OCI-LY1 (cell line): ENCODE results near the gene IFT27.

Experiments
- H2AFZ ChIP-seq: fragments of 200-600 bp; sonication (generic), shearing (Covaris generic); 2 replicates; pipeline ENCODE4 v1.6.0; 2014; ENCODE audit warnings: antibody characterized with exemption, mild to moderate bottlenecking, low read length
- H3F3A ChIP-seq: fragments of 200-600 bp; sonication (generic), shearing (Covaris generic); 2 replicates; pipeline ENCODE4 v1.6.0; 2014; ENCODE audit warnings: mild to moderate bottlenecking, antibody characterized with exemption, low read length, moderate library complexity; ENCODE audit not compliant: insufficient read depth
- H3K27ac ChIP-seq: fragments of 200-600 bp; sonication (generic); 2 replicates; pipeline ENCODE4 v1.5.1; 2014; ENCODE audit warnings: low read length, mixed run types, mild to moderate bottlenecking, low read depth; ENCODE audit not compliant: poor library complexity, severe bottlenecking
- H3K27me3 ChIP-seq: fragments of 200-600 bp; sonication (generic); 2 replicates; pipeline ENCODE4 v1.6.0; 2014; ENCODE audit warnings: antibody characterized with exemption, mild to moderate bottlenecking, low read length, moderate library complexity; ENCODE audit not compliant: insufficient read depth
- H3K36me3 ChIP-seq: fragments of 200-600 bp; sonication (generic); 2 replicates; pipeline ENCODE4 v1.6.1; 2014; ENCODE audit warnings: mild to moderate bottlenecking, antibody characterized with exemption, low read length, moderate library complexity, mixed read lengths; ENCODE audit not compliant: insufficient read depth
- H3K4me1 ChIP-seq: fragments of 200-600 bp; sonication (generic); 2 replicates; pipeline ENCODE4 v1.5.1; 2014; ENCODE audit warnings: mild to moderate bottlenecking, low read length, moderate library complexity; ENCODE audit not compliant: insufficient read depth, severe bottlenecking
- H3K4me2 ChIP-seq: fragments of 200-600 bp; sonication (generic), shearing (Covaris generic); 2 replicates; pipeline ENCODE4 v1.6.1; 2014; ENCODE audit warnings: low read length
- H3K4me3 ChIP-seq: fragments of 200-600 bp; sonication (generic); 2 replicates; pipeline ENCODE4 v1.5.1; 2014; ENCODE audit warnings: low read length, low read depth, mild to moderate bottlenecking, mixed read lengths; ENCODE audit not compliant: poor library complexity, severe bottlenecking
- H3K79me2 ChIP-seq: fragments of 200-600 bp; shearing (Covaris generic); 2 replicates; pipeline ENCODE4 v1.6.1; 2016; ENCODE audit warnings: mixed run types, low read length, mixed read lengths; ENCODE audit not compliant: insufficient read depth
- H3K9ac ChIP-seq: fragments of 200-600 bp; sonication (generic), shearing (Covaris generic); 2 replicates; pipeline ENCODE4 v1.6.1; 2014; ENCODE audit warnings: mild to moderate bottlenecking, low read length, mixed read lengths
- H3K9me2 ChIP-seq: fragments of 200-600 bp; sonication (generic), shearing (Covaris generic); 2 replicates; pipeline ENCODE4 v1.6.1; 2014; ENCODE audit warnings: low read depth, mild to moderate bottlenecking, low read length, mixed read lengths
- H3K9me3 ChIP-seq: fragments of 200-600 bp; shearing (Covaris generic); 2 replicates; pipeline ENCODE4 v1.6.1; 2014; ENCODE audit warnings: low read length, mixed read lengths
- H4K20me1 ChIP-seq: fragments of 200-600 bp; sonication (generic), shearing (Covaris generic); 2 replicates; pipeline ENCODE4 v1.6.0; 2016; ENCODE audit warnings: mild to moderate bottlenecking, low read length; ENCODE audit not compliant: insufficient read depth
- EZH2 ChIP-seq: fragments of 200-600 bp; sonication (generic), shearing (Covaris generic); IDR thresholded peaks from 2 replicates; pipeline ENCODE4 v1.8.0; 2017; ENCODE audit warnings: borderline replicate concordance, mixed run types, mild to moderate bottlenecking, antibody characterized with exemption, low read length, moderate library complexity, mixed read lengths
- TF ChIP-seq, protein P1 (sequence below): fragments of 200-600 bp; sonication (generic), shearing (Covaris generic); IDR thresholded peaks from 2 replicates; pipeline ENCODE4 v1.5.1; 2017; ENCODE audit warnings: mild to moderate bottlenecking, antibody characterized with exemption, low read length, moderate library complexity, mixed read lengths

IFT27 gene

DNA sequence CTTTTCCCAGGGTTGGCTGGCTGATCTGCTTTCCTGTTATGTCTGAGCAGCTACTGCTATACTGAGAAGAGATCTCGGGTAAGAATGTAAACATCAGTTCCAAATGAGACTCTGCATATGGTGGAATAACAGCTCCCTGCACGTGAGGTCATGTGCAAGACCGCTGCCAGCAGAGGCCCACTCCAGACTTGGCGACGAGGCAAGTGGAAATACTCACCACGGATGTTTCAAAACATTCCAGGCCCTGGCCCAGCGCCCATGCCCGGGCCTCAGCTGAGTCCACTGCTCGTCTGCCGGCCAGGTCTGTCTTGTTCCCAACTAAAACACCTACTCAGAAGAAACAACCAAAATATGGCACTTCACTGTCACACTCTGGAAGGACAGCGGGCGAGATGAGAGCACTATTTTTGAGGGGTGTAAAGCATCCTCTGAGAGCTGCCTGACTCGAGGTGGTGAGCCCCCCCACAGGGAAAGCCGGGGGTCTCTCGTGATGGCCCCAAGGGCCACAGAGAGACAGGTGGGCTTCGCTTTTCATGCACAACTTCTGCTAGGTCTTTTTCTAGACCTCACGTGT is 13.1 kb downstream of the IFT27 start:
- Histone ChIP-seq H3K36me3 (peaks cover 10% of the 10 kb centered on the region; the same call in 1 of the 2 replicates), H3K27me3 (no peaks in the 10 kb centered on the region), H3K4me1 (no peaks in the 10 kb centered on the region), H3K4me3 (no peak overlapping the region), H4K20me1 (no peaks in the 10 kb centered on the region), H3K27ac (no peak overlapping the region), H2AFZ (no peak overlapping the region), H3K4me2 (no peak overlapping the region), H3K9me3 (no peaks in the 10 kb centered on the region), H3F3A (no peaks in the 10 kb centered on the region), H3K9me2 (no peaks in the 10 kb centered on the region), H3K79me2 (no peaks in the 10 kb centered on the region), H3K9ac (no peak overlapping the region)
- TF ChIP-seq EZH2 = no peak
- TF ChIP-seq, protein P1, sequence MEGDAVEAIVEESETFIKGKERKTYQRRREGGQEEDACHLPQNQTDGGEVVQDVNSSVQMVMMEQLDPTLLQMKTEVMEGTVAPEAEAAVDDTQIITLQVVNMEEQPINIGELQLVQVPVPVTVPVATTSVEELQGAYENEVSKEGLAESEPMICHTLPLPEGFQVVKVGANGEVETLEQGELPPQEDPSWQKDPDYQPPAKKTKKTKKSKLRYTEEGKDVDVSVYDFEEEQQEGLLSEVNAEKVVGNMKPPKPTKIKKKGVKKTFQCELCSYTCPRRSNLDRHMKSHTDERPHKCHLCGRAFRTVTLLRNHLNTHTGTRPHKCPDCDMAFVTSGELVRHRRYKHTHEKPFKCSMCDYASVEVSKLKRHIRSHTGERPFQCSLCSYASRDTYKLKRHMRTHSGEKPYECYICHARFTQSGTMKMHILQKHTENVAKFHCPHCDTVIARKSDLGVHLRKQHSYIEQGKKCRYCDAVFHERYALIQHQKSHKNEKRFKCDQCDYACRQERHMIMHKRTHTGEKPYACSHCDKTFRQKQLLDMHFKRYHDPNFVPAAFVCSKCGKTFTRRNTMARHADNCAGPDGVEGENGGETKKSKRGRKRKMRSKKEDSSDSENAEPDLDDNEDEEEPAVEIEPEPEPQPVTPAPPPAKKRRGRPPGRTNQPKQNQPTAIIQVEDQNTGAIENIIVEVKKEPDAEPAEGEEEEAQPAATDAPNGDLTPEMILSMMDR = no peak

GRCh38 chr22:36761553-36762240 is 14.2 kb downstream of the IFT27 start:
- Histone ChIP-seq H3K9ac (no peak overlapping the region), H3K4me3 (no peak overlapping the region), H3K9me2 (no peaks in the 10 kb centered on the region), H3K4me1 (no peaks in the 10 kb centered on the region), H4K20me1 (no peaks in the 10 kb centered on the region), H3F3A (no peaks in the 10 kb centered on the region), H3K9me3 (no peaks in the 10 kb centered on the region), H3K36me3 (peaks cover 10% of the 10 kb centered on the region; the same call in 1 of the 2 replicates), H3K4me2 (no peak overlapping the region), H3K79me2 (no peaks in the 10 kb centered on the region), H2AFZ (no peak overlapping the region), H3K27me3 (no peaks in the 10 kb centered on the region), H3K27ac (no peak overlapping the region)
- no peak for TF ChIP-seq EZH2

DNA sequence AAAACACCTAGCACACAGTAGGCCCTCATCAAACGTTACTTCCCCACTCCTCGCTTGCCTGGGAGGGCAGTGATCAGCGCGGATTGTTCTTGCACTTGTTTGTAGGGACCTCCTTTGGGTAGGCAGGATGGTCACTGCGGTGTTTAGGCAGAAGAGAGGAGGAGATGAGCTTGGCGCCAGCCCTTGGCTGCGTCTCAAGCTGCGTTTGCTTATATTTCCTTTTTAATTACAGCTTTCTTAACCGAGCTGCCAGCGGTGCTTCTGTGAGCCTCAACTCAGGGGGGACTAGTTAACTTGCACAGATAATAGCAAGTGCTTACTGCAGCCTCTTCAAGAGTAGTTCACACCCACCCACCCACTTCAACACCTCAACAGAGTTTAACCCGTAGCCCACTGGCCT is 15.1 kb downstream of the IFT27 start:
- Histone ChIP-seq H3K27ac (no peak overlapping the region), H3K9ac (no peak overlapping the region), H3K4me1 (no peaks in the 10 kb centered on the region), H3K4me3 (no peak overlapping the region), H3K4me2 (no peak overlapping the region), H4K20me1 (no peaks in the 10 kb centered on the region), H3K9me2 (no peaks in the 10 kb centered on the region), H2AFZ (no peak overlapping the region), H3K9me3 (no peaks in the 10 kb centered on the region), H3K36me3 (peaks cover 10% of the 10 kb centered on the region; the same call in 1 of the 2 replicates), H3K27me3 (no peaks in the 10 kb centered on the region), H3K79me2 (no peaks in the 10 kb centered on the region), H3F3A (no peaks in the 10 kb centered on the region)
- TF ChIP-seq EZH2 = no peak
- TF ChIP-seq, protein P1 = no peak
